Measurements from ENCODE around the gene TMEM254. TPM values are rescaled to one million over a fixed set of nuclear protein-coding genes. Genes with fewer than 3 reads are reported as not detected.
"Not testable (repeated sequence)": the region's sequence is repeated elsewhere in the genome, so short reads cannot be mapped to it uniquely, and the experiment has no call there.

Gene TMEM254
- total and polyA plus RNA-seq, 2 donors (not counting 1 experiment from before 2014, with no cell fraction given) = 10.4 to 30.9 TPM

DNA sequence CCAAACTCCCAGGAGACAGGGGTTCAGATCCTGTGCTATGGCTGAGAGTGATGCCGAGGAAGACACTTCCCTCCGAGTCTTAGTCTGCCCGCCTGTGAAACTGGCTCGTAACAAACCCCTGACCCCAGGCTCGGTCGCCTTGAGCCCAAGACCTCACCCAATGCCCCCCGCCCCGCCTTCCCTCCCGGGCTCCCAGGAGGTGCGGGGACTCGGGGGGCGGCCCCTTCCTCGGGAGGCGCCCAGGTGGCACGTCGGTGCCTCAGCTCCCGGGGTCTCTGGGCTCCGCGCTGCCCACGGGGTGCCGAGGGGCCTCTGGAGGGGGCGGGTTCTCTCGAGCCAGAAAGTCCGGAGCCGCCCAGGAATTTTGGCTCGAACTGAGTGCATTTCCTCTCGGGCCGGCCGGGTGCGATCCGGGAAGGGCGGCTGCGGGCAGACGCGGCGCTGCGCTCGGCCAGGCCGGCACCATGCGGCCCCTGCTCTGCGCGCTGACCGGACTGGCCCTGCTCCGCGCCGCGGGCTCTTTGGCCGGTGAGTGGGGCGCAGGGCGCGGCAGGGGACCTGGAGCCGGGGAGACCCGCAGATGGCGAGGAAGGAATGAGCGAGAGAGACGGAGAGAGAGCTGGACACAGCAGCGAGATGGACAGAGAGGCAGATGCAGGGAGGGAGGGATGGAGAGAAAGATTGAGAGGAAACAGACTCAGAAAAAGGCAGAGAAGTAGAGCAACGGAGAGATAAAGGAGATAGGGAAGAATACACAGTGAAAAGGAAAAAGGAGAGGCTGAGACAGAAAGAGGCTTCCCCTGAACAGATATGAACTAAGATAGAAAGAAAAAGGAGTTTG lies 54.1 kb downstream of the TMEM254 start, which contains the start of gene PLAC9:
Gene PLAC9, plus strand, starts transcription at position 432 of the 841 bp plus-strand sequence. Its CDS starts 33 bp downstream, at position 465.
- H3K27ac ChIP-seq (ENCODE audit: insufficient read depth, low read length) = peak within 1 kb of the TSS; percentile 96
- H3K4me2 ChIP-seq (ENCODE audit: extremely low read depth, insufficient read depth, low read length) = peak within 1 kb of the TSS; percentile 96
- peaks cover 13% of the 10 kb centered on the region for H3K79me2 ChIP-seq (ENCODE audit: control insufficient read depth, insufficient read depth, low read length)
- H3K4me1 ChIP-seq (ENCODE audit: control insufficient read depth, extremely low read depth, insufficient read depth, low read length) = peaks cover 17% of the 10 kb centered on the region
- TF ChIP-seq EZH2 (IDR thresholded peaks at IDR 0.05; ENCODE audit: low read length, missing control alignments) = no peak
- TF ChIP-seq, protein P1, sequence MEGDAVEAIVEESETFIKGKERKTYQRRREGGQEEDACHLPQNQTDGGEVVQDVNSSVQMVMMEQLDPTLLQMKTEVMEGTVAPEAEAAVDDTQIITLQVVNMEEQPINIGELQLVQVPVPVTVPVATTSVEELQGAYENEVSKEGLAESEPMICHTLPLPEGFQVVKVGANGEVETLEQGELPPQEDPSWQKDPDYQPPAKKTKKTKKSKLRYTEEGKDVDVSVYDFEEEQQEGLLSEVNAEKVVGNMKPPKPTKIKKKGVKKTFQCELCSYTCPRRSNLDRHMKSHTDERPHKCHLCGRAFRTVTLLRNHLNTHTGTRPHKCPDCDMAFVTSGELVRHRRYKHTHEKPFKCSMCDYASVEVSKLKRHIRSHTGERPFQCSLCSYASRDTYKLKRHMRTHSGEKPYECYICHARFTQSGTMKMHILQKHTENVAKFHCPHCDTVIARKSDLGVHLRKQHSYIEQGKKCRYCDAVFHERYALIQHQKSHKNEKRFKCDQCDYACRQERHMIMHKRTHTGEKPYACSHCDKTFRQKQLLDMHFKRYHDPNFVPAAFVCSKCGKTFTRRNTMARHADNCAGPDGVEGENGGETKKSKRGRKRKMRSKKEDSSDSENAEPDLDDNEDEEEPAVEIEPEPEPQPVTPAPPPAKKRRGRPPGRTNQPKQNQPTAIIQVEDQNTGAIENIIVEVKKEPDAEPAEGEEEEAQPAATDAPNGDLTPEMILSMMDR (conservative IDR thresholded peaks at IDR 0.05 in 1 of 2, IDR thresholded peaks at IDR 0.05 in 1 of 2; ENCODE audit: low read depth in 1 of 2, low read length in 2 of 2) = no peak
- H3K27me3 ChIP-seq (ENCODE audit: control insufficient read depth, insufficient read depth, low read length) = no peaks in the 10 kb centered on the region
- H3K9ac ChIP-seq (ENCODE audit: insufficient read depth, low read length) = peak within 1 kb of the TSS; percentile 97
- H4K20me1 ChIP-seq (ENCODE audit: control insufficient read depth, extremely low read depth, insufficient read depth, low read length) = no peaks in the 10 kb centered on the region
- H3K9me3 ChIP-seq (ENCODE audit: control insufficient read depth, insufficient read depth, low read depth, low read length) = no peaks in the 10 kb centered on the region
- no peaks in the 10 kb centered on the region for H3K36me3 ChIP-seq (ENCODE audit: control insufficient read depth, insufficient read depth, low read length)
- H2AFZ ChIP-seq (ENCODE audit: low read length) = peak within 1 kb of the TSS; percentile 14
- H3K4me3 ChIP-seq (replicated peaks in 1 of 4; ENCODE audit: control extremely low read depth in 1 of 4, insufficient read depth in 1 of 4, low read depth in 3 of 4, low read length in 4 of 4) = peak within 1 kb of the TSS; percentile 61 to 89 (median 70)
- DNase-seq (ENCODE audit: low read depth in 2 of 2) = peak; percentile 37 to 44

DNA sequence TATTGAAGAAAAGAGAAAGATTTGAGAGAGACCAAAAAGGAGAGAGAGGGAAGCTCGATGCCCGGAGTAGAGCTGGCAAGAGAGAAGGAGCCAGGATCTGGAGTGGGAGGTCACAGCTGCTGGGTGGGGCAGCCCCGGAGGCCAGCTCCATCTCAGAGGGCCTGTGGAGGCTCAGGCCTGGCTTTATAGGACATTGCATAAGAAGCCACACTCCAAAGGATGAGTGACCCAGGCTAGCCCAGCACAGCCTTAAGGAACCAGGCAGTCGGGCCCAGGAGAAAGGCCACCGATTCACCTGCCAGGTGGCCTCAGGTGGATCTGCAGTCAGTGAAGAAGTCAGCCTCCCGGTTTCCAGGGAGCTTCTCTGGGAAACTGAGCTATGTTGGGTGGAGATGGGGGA lies 54.7 kb downstream of the TMEM254 start:
- peaks cover 13% of the 10 kb centered on the region for H3K79me2 ChIP-seq (ENCODE audit: control insufficient read depth, insufficient read depth, low read length)
- no peaks in the 10 kb centered on the region for H3K27me3 ChIP-seq (ENCODE audit: control insufficient read depth, insufficient read depth, low read length)
- no peak overlapping the region for H2AFZ ChIP-seq (ENCODE audit: low read length)
- H3K9me3 ChIP-seq (ENCODE audit: control insufficient read depth, insufficient read depth, low read depth, low read length) = no peaks in the 10 kb centered on the region
- peak overlapping the region; percentile 97 for H3K9ac ChIP-seq (ENCODE audit: insufficient read depth, low read length)
- no peaks in the 10 kb centered on the region for H3K36me3 ChIP-seq (ENCODE audit: control insufficient read depth, insufficient read depth, low read length)
- DNase-seq (ENCODE audit: low read depth in 2 of 2) = peak in 1 of 2 donors; percentile 74
- H3K4me3 ChIP-seq (replicated peaks in 1 of 4; ENCODE audit: control extremely low read depth in 1 of 4, insufficient read depth in 1 of 4, low read depth in 3 of 4, low read length in 4 of 4) = peak overlapping the region; percentile 61 to 89 (median 70)
- H3K27ac ChIP-seq (ENCODE audit: insufficient read depth, low read length) = peak overlapping the region; percentile 96
- TF ChIP-seq, protein P1 (conservative IDR thresholded peaks at IDR 0.05 in 1 of 2, IDR thresholded peaks at IDR 0.05 in 1 of 2; ENCODE audit: low read depth in 1 of 2, low read length in 2 of 2) = no peak
- TF ChIP-seq EZH2 (IDR thresholded peaks at IDR 0.05; ENCODE audit: low read length, missing control alignments) = no peak
- no peaks in the 10 kb centered on the region for H4K20me1 ChIP-seq (ENCODE audit: control insufficient read depth, extremely low read depth, insufficient read depth, low read length)
- peak overlapping the region; percentile 96 for H3K4me2 ChIP-seq (ENCODE audit: extremely low read depth, insufficient read depth, low read length)
- peaks cover 22% of the 10 kb centered on the region for H3K4me1 ChIP-seq (ENCODE audit: control insufficient read depth, extremely low read depth, insufficient read depth, low read length)

DNA sequence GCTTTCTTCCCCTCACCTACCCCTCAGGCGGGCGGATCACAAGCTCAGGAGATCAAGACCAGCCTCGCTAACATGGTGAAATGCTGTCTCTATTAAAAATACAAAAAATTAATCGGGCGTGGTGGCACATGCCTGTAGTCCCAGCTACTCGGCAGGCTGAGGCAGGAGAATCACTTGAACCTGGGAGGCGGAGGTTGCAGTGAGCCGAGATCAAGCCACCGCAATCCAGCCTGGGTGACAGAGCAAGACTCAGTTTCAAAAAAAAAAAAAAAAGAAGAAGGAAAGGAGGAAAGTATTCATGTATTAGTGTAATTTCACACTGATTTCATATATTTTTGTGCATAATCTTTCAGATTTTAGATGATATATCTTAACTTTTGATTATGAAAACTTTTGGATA lies 55.2 kb downstream of the TMEM254 start:
- Histone ChIP-seq H3K4me1 (ENCODE audit: control insufficient read depth, extremely low read depth, insufficient read depth, low read length) (peaks cover 22% of the 10 kb centered on the region), H3K9ac (ENCODE audit: insufficient read depth, low read length) (peak overlapping the region; percentile 97), H3K79me2 (ENCODE audit: control insufficient read depth, insufficient read depth, low read length) (peaks cover 13% of the 10 kb centered on the region), H3K4me3 (replicated peaks in 1 of 4; ENCODE audit: control extremely low read depth in 1 of 4, insufficient read depth in 1 of 4, low read depth in 3 of 4, low read length in 4 of 4) (peak overlapping the region; percentile 61 to 89 (median 70)), H3K4me2 (ENCODE audit: extremely low read depth, insufficient read depth, low read length) (peak overlapping the region; percentile 96), H3K27ac (ENCODE audit: insufficient read depth, low read length) (peak overlapping the region; percentile 96)
- H3K9me3 ChIP-seq (ENCODE audit: control insufficient read depth, insufficient read depth, low read depth, low read length); H3K36me3 ChIP-seq (ENCODE audit: control insufficient read depth, insufficient read depth, low read length); H2AFZ ChIP-seq (ENCODE audit: low read length); H4K20me1 ChIP-seq (ENCODE audit: control insufficient read depth, extremely low read depth, insufficient read depth, low read length); H3K27me3 ChIP-seq (ENCODE audit: control insufficient read depth, insufficient read depth, low read length); DNase-seq (ENCODE audit: low read depth in 2 of 2): not testable (repeated sequence)
